OCI-LY7 (cell line): ENCODE measurements around the gene PSMC3IP. TPM values are rescaled to one million over a fixed set of nuclear protein-coding genes. Genes with fewer than 3 reads are reported as not detected.
"Not testable (repeated sequence)": the region's sequence is repeated elsewhere in the genome, so short reads cannot be mapped to it uniquely, and the experiment has no call there.

Experiments
- BruUV-seq: library from RNA; stranded (reverse); fragments of 400-500 nt; replicated peaks from 2 replicates; lab custom pipeline; 2021; lab: Mats Ljungman, UMichigan
- CTCF ChIA-PET: fragments of 300-600 bp; sonication (Branson Sonifier 250); formaldehyde crosslinking; loops from one replicate; lab custom pipeline; 2022; ENCODE audit warnings: antibody characterized with exemption; ENCODE audit not compliant: unreplicated experiment; lab: Charles Lee
- POLR2A ChIA-PET: fragments of 300-600 bp; sonication (Branson Sonifier 250); formaldehyde crosslinking; loops from one replicate; lab custom pipeline; 2022; ENCODE audit warnings: antibody characterized with exemption; lab: Charles Lee
- DNase-seq: peaks from one replicate; pipeline ENCODE4 v3.0.0-alpha.2; 2015; ENCODE audit warnings: low spot score
- H2AFZ ChIP-seq: fragments of 200-600 bp; sonication (generic), shearing (Covaris generic); 2 replicates; pipeline ENCODE4 v1.6.1; 2014; ENCODE audit warnings: mild to moderate bottlenecking, antibody characterized with exemption, low read length, moderate library complexity
- H3K27ac ChIP-seq: fragments of 200-600 bp; sonication (generic); 2 replicates; pipeline ENCODE4 v1.5.1; 2014; ENCODE audit warnings: mixed run types, low read depth, mild to moderate bottlenecking, moderate library complexity, low read length, inconsistent platforms; ENCODE audit not compliant: poor library complexity, severe bottlenecking
- H3K36me3 ChIP-seq: fragments of 200-600 bp; sonication (generic); 2 replicates; pipeline ENCODE4 v1.6.1; 2014; ENCODE audit warnings: mild to moderate bottlenecking, antibody characterized with exemption, low read length, moderate library complexity, mixed read lengths; ENCODE audit not compliant: insufficient read depth
- H3K4me1 ChIP-seq: fragments of 200-600 bp; sonication (generic); 2 replicates; pipeline ENCODE4 v1.5.1; 2014; ENCODE audit warnings: mild to moderate bottlenecking, low read length; ENCODE audit not compliant: insufficient read depth, poor library complexity, severe bottlenecking
- H3K4me2 ChIP-seq: fragments of 200-600 bp; sonication (generic); 2 replicates; pipeline ENCODE4 v1.6.1; 2014; ENCODE audit warnings: mild to moderate bottlenecking, low read length
- H3K4me3 ChIP-seq: fragments of 200-600 bp; sonication (generic); 2 replicates; pipeline ENCODE4 v1.5.1; 2014; ENCODE audit warnings: mild to moderate bottlenecking, low read depth, low read length; ENCODE audit not compliant: poor library complexity, severe bottlenecking
- H3K79me2 ChIP-seq: fragments of 200-600 bp; sonication (generic); 2 replicates; pipeline ENCODE4 v1.6.1; 2016; ENCODE audit warnings: low read depth, mild to moderate bottlenecking, low read length, moderate library complexity, mixed read lengths; ENCODE audit not compliant: insufficient read depth
- H3K9me2 ChIP-seq: fragments of 200-600 bp; sonication (generic); 2 replicates; pipeline ENCODE4 v1.6.1; 2016; ENCODE audit warnings: mild to moderate bottlenecking, low read length, mixed read lengths; ENCODE audit not compliant: insufficient read depth
- H3K9me3 ChIP-seq: fragments of 200-600 bp; sonication (generic); 2 replicates; pipeline ENCODE4 v1.6.1; 2014; ENCODE audit warnings: mild to moderate bottlenecking, mixed run types, low read length, mixed read lengths
- H4K20me1 ChIP-seq: fragments of 200-600 bp; sonication (generic); 2 replicates; pipeline ENCODE4 v1.6.1; 2014; ENCODE audit warnings: mild to moderate bottlenecking, antibody characterized with exemption, low read length, moderate library complexity, mixed read lengths; ENCODE audit not compliant: insufficient read depth
- EZH2phosphoT487 ChIP-seq: fragments of 200-600 bp; sonication (generic); IDR thresholded peaks from 2 replicates; pipeline ENCODE4 v1.6.1; 2018; ENCODE audit warnings: low read depth, borderline replicate concordance, mild to moderate bottlenecking, mixed run types, antibody characterized with exemption, low read length, moderate library complexity, mixed read lengths
- intact Hi-C: fragments of 100-400 bp; cut with micrococcal nuclease; formaldehyde crosslinking; loops from one replicate; pipeline ENCODE4 v1.10.0; 2022; ENCODE audit not compliant: unreplicated experiment
- total RNA-seq, 2 experiments: library from RNA; depleted of rRNA in 1 of 2; stranded (reverse); fragments of >200 nt in 1 of 2; shearing (Covaris generic) in 1 of 2; gene quantifications; 2 replicates each; pipeline ENCODE4 v1.2.3, GENCODE V29; 2014 to 2022
- TF ChIP-seq, protein P1 (sequence below): fragments of 200-600 bp; sonication (generic); conservative IDR thresholded peaks from 2 replicates; pipeline ENCODE4 v1.5.1; 2014; ENCODE audit warnings: mild to moderate bottlenecking, antibody characterized with exemption, low read length, moderate library complexity, mixed read lengths

Gene PSMC3IP
- total RNA-seq, 2 experiments from 2014 or later = 27.3 to 36.4 TPM

DNA sequence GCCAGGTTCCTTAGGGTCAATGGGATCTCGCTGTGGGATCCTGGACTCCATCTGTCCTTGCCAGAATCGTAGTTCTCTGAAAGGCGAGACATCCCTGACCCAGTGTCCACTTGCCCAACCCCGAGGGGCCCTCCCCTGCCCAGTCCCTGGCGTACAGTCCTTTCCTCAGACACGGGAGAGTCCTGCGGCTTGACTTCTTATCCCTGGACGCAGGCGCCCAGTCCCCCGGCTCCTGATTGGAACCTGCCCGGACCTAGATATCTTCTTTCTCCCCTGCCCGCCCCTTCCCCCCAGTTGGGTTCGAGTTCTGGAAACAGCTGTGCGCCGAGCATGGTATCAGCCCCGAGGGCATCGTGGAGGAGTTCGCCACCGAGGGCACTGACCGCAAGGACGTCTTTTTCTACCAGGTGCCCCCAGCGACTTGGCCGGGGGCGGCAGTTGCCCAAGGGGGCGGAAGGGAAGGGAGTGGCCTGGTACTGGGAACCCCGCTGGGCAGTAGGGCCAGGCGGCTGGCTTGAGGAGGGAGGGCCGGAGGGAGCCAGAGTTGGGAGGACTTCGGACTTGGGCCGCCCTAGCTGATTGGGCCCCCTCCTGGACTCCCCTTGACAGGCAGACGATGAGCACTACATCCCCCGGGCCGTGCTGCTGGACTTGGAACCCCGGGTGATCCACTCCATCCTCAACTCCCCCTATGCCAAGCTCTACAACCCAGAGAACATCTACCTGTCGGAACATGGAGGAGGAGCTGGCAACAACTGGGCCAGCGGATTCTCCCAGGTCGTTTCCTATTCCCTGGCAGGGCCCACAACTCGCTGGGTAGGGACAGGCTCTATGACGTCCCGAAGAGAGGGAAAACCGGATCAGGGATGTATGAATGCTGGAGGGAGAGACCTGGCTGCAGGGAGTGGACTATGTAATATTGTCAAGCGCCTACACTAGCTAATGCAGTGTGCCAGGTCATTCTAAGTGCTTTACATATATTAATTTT is 32.6 kb upstream of the PSMC3IP start:
- Histone ChIP-seq H3K4me3 (peak overlapping the region; percentile 88), H3K36me3 (peaks cover 34% of the 10 kb centered on the region), H2AFZ (peak overlapping the region; percentile 70; the same call in 1 of the 2 replicates), H3K4me2 (peak overlapping the region; percentile 88), H3K27ac (peak overlapping the region; percentile 61), H3K79me2 (peaks cover 54% of the 10 kb centered on the region), H3K4me1 (peaks cover 23% of the 10 kb centered on the region)
- not testable (repeated sequence) for H3K9me2 ChIP-seq, H3K9me3 ChIP-seq, DNase-seq, H4K20me1 ChIP-seq
- intact Hi-C loops = loop anchor here (2.0 kb wide), 1 partner anchor 69 kb away; no protein-coding TSS in a partner anchor
- CTCF ChIA-PET = interaction anchor here (2.3 kb wide), 1 partner anchor 32 kb away, joined by 11 read pairs; the partner anchor contains the start of gene PSMC3IP
- TSS peak; percentile 69 for BruUV-seq
- POLR2A ChIA-PET = interaction anchor here (0.8 to 1.5 kb wide), 7 partner anchors 8 to 71 kb away, joined by 3 to 7 read pairs (median 3); partner anchors contain the start of genes PSMC3IP and TUBG2

GRCh38 chr17:42609182-42609813 is 31.8 kb upstream of the PSMC3IP start, which contains the start of the genes RETREG3 and TUBG1:
Gene RETREG3, minus strand, starts transcription at chr17:42609374. Its CDS starts 50 bp downstream, at chr17:42609324.
Gene TUBG1, plus strand, starts transcription at chr17:42609683. Its CDS starts 55 bp downstream, at chr17:42609738.
- H3K79me2 ChIP-seq = peaks cover 62% of the 10 kb centered on the region
- intact Hi-C loops = loop anchor here (2.0 kb wide), 1 partner anchor 70 kb away; no protein-coding TSS in a partner anchor
- TF ChIP-seq EZH2phosphoT487 = no peak
- TF ChIP-seq, protein P1, sequence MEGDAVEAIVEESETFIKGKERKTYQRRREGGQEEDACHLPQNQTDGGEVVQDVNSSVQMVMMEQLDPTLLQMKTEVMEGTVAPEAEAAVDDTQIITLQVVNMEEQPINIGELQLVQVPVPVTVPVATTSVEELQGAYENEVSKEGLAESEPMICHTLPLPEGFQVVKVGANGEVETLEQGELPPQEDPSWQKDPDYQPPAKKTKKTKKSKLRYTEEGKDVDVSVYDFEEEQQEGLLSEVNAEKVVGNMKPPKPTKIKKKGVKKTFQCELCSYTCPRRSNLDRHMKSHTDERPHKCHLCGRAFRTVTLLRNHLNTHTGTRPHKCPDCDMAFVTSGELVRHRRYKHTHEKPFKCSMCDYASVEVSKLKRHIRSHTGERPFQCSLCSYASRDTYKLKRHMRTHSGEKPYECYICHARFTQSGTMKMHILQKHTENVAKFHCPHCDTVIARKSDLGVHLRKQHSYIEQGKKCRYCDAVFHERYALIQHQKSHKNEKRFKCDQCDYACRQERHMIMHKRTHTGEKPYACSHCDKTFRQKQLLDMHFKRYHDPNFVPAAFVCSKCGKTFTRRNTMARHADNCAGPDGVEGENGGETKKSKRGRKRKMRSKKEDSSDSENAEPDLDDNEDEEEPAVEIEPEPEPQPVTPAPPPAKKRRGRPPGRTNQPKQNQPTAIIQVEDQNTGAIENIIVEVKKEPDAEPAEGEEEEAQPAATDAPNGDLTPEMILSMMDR = no peak

More at GRCh38 chr17:42609182-42609813, 31.8 kb upstream of the PSMC3IP start, which contains the start of the genes RETREG3 and TUBG1:
- Histone ChIP-seq H4K20me1 (no peaks in the 10 kb centered on the region; the same call in 1 of the 2 replicates), H3K9me3 (no peaks in the 10 kb centered on the region), H3K4me1 (peaks cover 31% of the 10 kb centered on the region), H3K27ac (peak within 1 kb of the TSS; percentile 74), H3K4me2 (peak within 1 kb of the TSS; percentile 88), H3K9me2 (no peaks in the 10 kb centered on the region), H2AFZ (peak within 1 kb of the TSS; percentile 70; the same call in 1 of the 2 replicates), H3K4me3 (peak within 1 kb of the TSS; percentile 88), H3K36me3 (peaks cover 27% of the 10 kb centered on the region)
- ChIA-PET CTCF (interaction anchor here (1.7 to 2.3 kb wide), 2 partner anchors 10 to 31 kb away, joined by 4 to 11 read pairs; partner anchors contain the start of gene PSMC3IP), POLR2A (interaction anchor here (0.8 to 1.7 kb wide), 12 partner anchors 8 to 165 kb away, joined by 3 to 8 read pairs (median 3); partner anchors contain the start of genes PLEKHH3, PSMC3IP and TUBG2)
- no TSS peak for BruUV-seq
- DNase-seq = peak; percentile 99
